B cell (primary cell): ENCODE measurements around the gene ZBTB32. TPM values are rescaled to one million over a fixed set of nuclear protein-coding genes. Genes with fewer than 3 reads are reported as not detected.

ENCODE experiments used
- ATAC-seq: fragments of 200-7000 bp; cut with Tn5 transposase; one replicate; pipeline ENCODE4 v1.10.0; 2021; ENCODE audit warnings: low read depth, mild to moderate bottlenecking, moderate number of reproducible peaks, moderate library complexity
- CTCF ChIA-PET: fragments of 350-600 bp; sonication (Branson Sonifier 250); formaldehyde crosslinking; loops from one replicate; lab custom pipeline; 2021; ENCODE audit warnings: antibody characterized with exemption, inconsistent platforms; lab: Charles Lee
- POLR2A ChIA-PET: fragments of 350-600 bp; sonication (Branson Sonifier 250); formaldehyde crosslinking; loops from one replicate; lab custom pipeline; 2021; ENCODE audit warnings: antibody characterized with exemption; lab: Charles Lee
- DNase-seq: peaks from one replicate; pipeline ENCODE4 v3.0.0; 2013
- H2AFZ ChIP-seq: 2 replicates; pipeline ENCODE4 v1.6.1; 2012; ENCODE audit warnings: mild to moderate bottlenecking, low read depth, low read length; ENCODE audit not compliant: insufficient read depth, poor library complexity, severe bottlenecking
- H3K27ac ChIP-seq, 2 donors: 1 replicate in 1 of 2; 2 replicates in 1 of 2; pipeline ENCODE4 v1.5.1; 2012 to 2013; ENCODE audit warnings: low read length in 2 of 2, mild to moderate bottlenecking in 2 of 2, moderate library complexity in 1 of 2
- H3K27me3 ChIP-seq, 4 experiments: fragments of 200-600 bp in 1 of 4; sonication (generic) in 1 of 4; replicated peaks in 1 of 4; 1 replicate in 2 of 4; 2 replicates in 2 of 4; pipeline versions ENCODE4 v1.6.1 to v1.7.0; 2013 to 2016; ENCODE audit warnings: low read length in 3 of 4, mild to moderate bottlenecking in 2 of 4, mixed read lengths in 1 of 4, moderate library complexity in 1 of 4; ENCODE audit not compliant: insufficient read depth in 4 of 4, control insufficient read depth in 3 of 4; ENCODE audit errors: control extremely low read depth in 1 of 4
- H3K36me3 ChIP-seq, 2 experiments: replicated peaks in 1 of 2; 1 replicate in 1 of 2; 2 replicates in 1 of 2; pipeline versions ENCODE4 v1.6.1 to v1.7.1; 2013; ENCODE audit warnings: low read length in 1 of 2; ENCODE audit not compliant: insufficient read depth in 2 of 2, control insufficient read depth in 1 of 2; ENCODE audit errors: control extremely low read depth in 1 of 2, extremely low read depth in 1 of 2
- H3K4me1 ChIP-seq, 2 donors: fragments of 200-600 bp in 1 of 2; sonication (generic) in 1 of 2; 1 replicate in 1 of 2; 2 replicates in 1 of 2; pipeline versions ENCODE4 v1.5.1 to v1.6.1; 2013 to 2017; ENCODE audit warnings: low read length in 2 of 2; ENCODE audit not compliant: control insufficient read depth in 2 of 2, insufficient read depth in 2 of 2
- H3K4me2 ChIP-seq: replicated peaks from 2 replicates; pipeline ENCODE3; 2012; ENCODE audit warnings: mild to moderate bottlenecking, low read depth, low read length; ENCODE audit not compliant: poor library complexity, severe bottlenecking
- H3K4me3 ChIP-seq, 5 experiments: fragments of 200-600 bp in 1 of 5; sonication (generic) in 1 of 5; 1 replicate in 3 of 5; 2 replicates in 2 of 5; pipeline versions ENCODE4 v1.5.1 to v1.7.0; 2011 to 2016; ENCODE audit warnings: low read length in 4 of 5, mild to moderate bottlenecking in 4 of 5, low read depth in 2 of 5, control low read depth in 1 of 5, moderate library complexity in 1 of 5; ENCODE audit not compliant: insufficient read depth in 1 of 5; ENCODE audit errors: control extremely low read depth in 1 of 5, extremely low read depth in 1 of 5
- H3K79me2 ChIP-seq: fragments of 200-600 bp; sonication (generic); one replicate; pipeline ENCODE4 v1.6.0; 2016; ENCODE audit warnings: low read length; ENCODE audit not compliant: control insufficient read depth, insufficient read depth
- H3K9ac ChIP-seq: fragments of 200-600 bp; sonication (generic); 2 replicates; pipeline ENCODE4 v1.6.1; 2017; ENCODE audit warnings: mild to moderate bottlenecking, low read length, moderate library complexity
- H3K9me3 ChIP-seq, 3 donors: one replicate each; pipeline versions ENCODE4 v1.6.1 to v1.7.1; 2013; ENCODE audit warnings: low read length in 2 of 3; ENCODE audit not compliant: control insufficient read depth in 2 of 3, insufficient read depth in 1 of 3; ENCODE audit errors: control extremely low read depth in 1 of 3
- H4K20me1 ChIP-seq: 2 replicates; pipeline ENCODE4 v1.6.0; 2012; ENCODE audit warnings: mild to moderate bottlenecking, low read length; ENCODE audit not compliant: insufficient read depth, control insufficient read depth, poor library complexity, severe bottlenecking
- H3K27ac Mint-ChIP-seq: one replicate; pipeline ENCODE4 v1.8.0; 2021; ENCODE audit warnings: mixed read lengths
- H3K27me3 Mint-ChIP-seq: one replicate; pipeline ENCODE4 v1.8.0; 2021; ENCODE audit warnings: mixed read lengths
- H3K4me1 Mint-ChIP-seq: one replicate; pipeline ENCODE4 v1.8.0; 2021; ENCODE audit warnings: mixed read lengths
- H3K4me3 Mint-ChIP-seq: one replicate; pipeline ENCODE4 v1.8.0; 2021; ENCODE audit warnings: mixed read lengths
- H3K9me3 Mint-ChIP-seq: one replicate; pipeline ENCODE4 v1.8.0; 2022; ENCODE audit warnings: mixed read lengths; ENCODE audit not compliant: insufficient read depth
- EZH2 ChIP-seq: IDR thresholded peaks from 2 replicates; pipeline ENCODE4 v1.6.1; 2012; ENCODE audit warnings: borderline replicate concordance, low read depth, mild to moderate bottlenecking, moderate library complexity, low read length; ENCODE audit not compliant: insufficient read depth, poor library complexity, severe bottlenecking
- WGBS: methylation state at CpG from one replicate; pipeline ENCODE4 v1.1.5; 2013; ENCODE audit warnings: missing lambda C conversion rate; ENCODE audit not compliant: insufficient coverage; 5-methylcytosine and 5-hydroxymethylcytosine counted together
- intact Hi-C: fragments of 100-400 bp; cut with micrococcal nuclease; formaldehyde crosslinking; loops from one replicate; pipeline ENCODE4 v1.10.0; 2022
- polyA plus RNA-seq: library from polyadenylated mRNA; depleted of rRNA; stranded (reverse); fragments of >200 nt; gene quantifications from 2 replicates; pipeline ENCODE4 v1.2.3, GENCODE V29; 2012
- total RNA-seq, 2 donors: library from RNA; stranded (reverse); fragments of 120-200 nt in 1 of 2; gene quantifications; 1 replicate in 1 of 2; 2 replicates in 1 of 2; pipeline versions ENCODE4 v1.2.3 to v1.2.4, GENCODE V29; 2013 to 2022
- TF ChIP-seq, protein P1 (sequence below): fragments of 200-600 bp; IDR thresholded peaks from one replicate; pipeline ENCODE4 v1.8.0; 2022; ENCODE audit warnings: antibody characterized with exemption, mild to moderate bottlenecking

ZBTB32 gene
- total and polyA plus RNA-seq, 2 donors (not counting 1 experiment from before 2014, with no cell fraction given) = 18.9 to 28.1 TPM

DNA sequence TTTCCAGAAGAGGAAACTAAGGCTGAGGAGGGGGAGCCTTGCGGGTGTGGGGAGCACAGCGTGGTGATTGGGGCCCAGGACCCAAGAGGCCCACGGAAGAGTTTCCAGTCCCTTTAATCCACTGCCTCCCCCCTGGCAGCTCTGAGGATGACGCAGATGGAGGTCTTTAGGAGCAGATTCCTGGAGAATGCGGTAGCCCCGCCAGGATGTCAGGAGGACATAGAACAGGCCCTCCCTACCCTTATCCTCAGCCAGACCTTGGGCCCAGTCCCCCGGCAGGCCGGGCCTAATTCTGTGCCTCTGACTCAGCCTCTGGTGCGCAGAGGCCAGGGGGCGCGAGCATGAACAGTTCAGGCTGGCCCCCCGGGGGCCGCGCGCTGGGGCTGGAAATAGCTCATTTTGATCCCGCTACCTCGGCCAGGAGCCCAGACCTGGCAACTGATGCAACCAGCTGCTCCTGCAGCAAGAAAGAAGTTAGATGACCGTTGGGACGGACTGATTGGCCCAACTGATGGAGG is 52.9 kb downstream of the ZBTB32 start:
- Mint-ChIP-seq H3K4me3 (peak overlapping the region; percentile 99), H3K9me3 (no peaks in the 10 kb centered on the region), H3K27ac (no peak overlapping the region), H3K27me3 (peaks cover 17% of the 10 kb centered on the region), H3K4me1 (peaks cover 34% of the 10 kb centered on the region)
- Histone ChIP-seq H3K79me2 (peaks cover 29% of the 10 kb centered on the region), H3K4me2 (peak overlapping the region; percentile 98), H3K27ac (no peak overlapping the region), H3K4me3 (peak overlapping the region; percentile 85 to 99 (median 94)), H3K27me3 (peaks cover 0 to 26% (median 10%) of the 10 kb centered on the region in 4 experiments), H3K36me3 (peaks cover 0 to 33% of the 10 kb centered on the region in 2 experiments), H3K4me1 (peaks cover 24 to 35% of the 10 kb centered on the region in 2 donors), H2AFZ (peak overlapping the region; percentile 82), H4K20me1 (no peaks in the 10 kb centered on the region), H3K9ac (peak overlapping the region; percentile 96), H3K9me3 (peaks cover 0 to 10% (median 0%) of the 10 kb centered on the region in 3 donors)
- TF ChIP-seq EZH2 = no peak
- TF ChIP-seq, protein P1, sequence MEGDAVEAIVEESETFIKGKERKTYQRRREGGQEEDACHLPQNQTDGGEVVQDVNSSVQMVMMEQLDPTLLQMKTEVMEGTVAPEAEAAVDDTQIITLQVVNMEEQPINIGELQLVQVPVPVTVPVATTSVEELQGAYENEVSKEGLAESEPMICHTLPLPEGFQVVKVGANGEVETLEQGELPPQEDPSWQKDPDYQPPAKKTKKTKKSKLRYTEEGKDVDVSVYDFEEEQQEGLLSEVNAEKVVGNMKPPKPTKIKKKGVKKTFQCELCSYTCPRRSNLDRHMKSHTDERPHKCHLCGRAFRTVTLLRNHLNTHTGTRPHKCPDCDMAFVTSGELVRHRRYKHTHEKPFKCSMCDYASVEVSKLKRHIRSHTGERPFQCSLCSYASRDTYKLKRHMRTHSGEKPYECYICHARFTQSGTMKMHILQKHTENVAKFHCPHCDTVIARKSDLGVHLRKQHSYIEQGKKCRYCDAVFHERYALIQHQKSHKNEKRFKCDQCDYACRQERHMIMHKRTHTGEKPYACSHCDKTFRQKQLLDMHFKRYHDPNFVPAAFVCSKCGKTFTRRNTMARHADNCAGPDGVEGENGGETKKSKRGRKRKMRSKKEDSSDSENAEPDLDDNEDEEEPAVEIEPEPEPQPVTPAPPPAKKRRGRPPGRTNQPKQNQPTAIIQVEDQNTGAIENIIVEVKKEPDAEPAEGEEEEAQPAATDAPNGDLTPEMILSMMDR = no peak
- intact Hi-C loops = loop anchor here (5.0 kb wide), 1 partner anchor 65 kb away; no protein-coding TSS in a partner anchor
- ChIA-PET POLR2A (interaction anchor here (1.1 to 2.2 kb wide), 4 partner anchors 9 to 17 kb away, joined by 7 to 17 read pairs (median 9); partner anchors contain the start of genes LIN37, PSENEN and U2AF1L4), CTCF (no interaction called here)
- DNase-seq = no peak
- 11% methylated on average over 17 of the region's 19 CpGs for WGBS
- no peak for ATAC-seq
